OCI-LY7 (cell line): ENCODE results near the gene SEL1L2. TPM values are rescaled to one million over a fixed set of nuclear protein-coding genes. Genes with fewer than 3 reads are reported as not detected.

Experiments used
- BruUV-seq: library from RNA; stranded (reverse); fragments of 400-500 nt; replicated peaks from 2 replicates; lab custom pipeline; 2021; lab: Mats Ljungman, UMichigan
- CTCF ChIA-PET: fragments of 300-600 bp; sonication (Branson Sonifier 250); formaldehyde crosslinking; loops from one replicate; lab custom pipeline; 2022; ENCODE audit warnings: antibody characterized with exemption; ENCODE audit not compliant: unreplicated experiment; lab: Charles Lee
- POLR2A ChIA-PET: fragments of 300-600 bp; sonication (Branson Sonifier 250); formaldehyde crosslinking; loops from one replicate; lab custom pipeline; 2022; ENCODE audit warnings: antibody characterized with exemption; lab: Charles Lee
- DNase-seq: peaks from one replicate; pipeline ENCODE4 v3.0.0-alpha.2; 2015; ENCODE audit warnings: low spot score
- H2AFZ ChIP-seq: fragments of 200-600 bp; sonication (generic), shearing (Covaris generic); 2 replicates; pipeline ENCODE4 v1.6.1; 2014; ENCODE audit warnings: mild to moderate bottlenecking, antibody characterized with exemption, low read length, moderate library complexity
- H3K27ac ChIP-seq: fragments of 200-600 bp; sonication (generic); 2 replicates; pipeline ENCODE4 v1.5.1; 2014; ENCODE audit warnings: mixed run types, low read depth, mild to moderate bottlenecking, moderate library complexity, low read length, inconsistent platforms; ENCODE audit not compliant: poor library complexity, severe bottlenecking
- H3K36me3 ChIP-seq: fragments of 200-600 bp; sonication (generic); 2 replicates; pipeline ENCODE4 v1.6.1; 2014; ENCODE audit warnings: mild to moderate bottlenecking, antibody characterized with exemption, low read length, moderate library complexity, mixed read lengths; ENCODE audit not compliant: insufficient read depth
- H3K4me1 ChIP-seq: fragments of 200-600 bp; sonication (generic); 2 replicates; pipeline ENCODE4 v1.5.1; 2014; ENCODE audit warnings: mild to moderate bottlenecking, low read length; ENCODE audit not compliant: insufficient read depth, poor library complexity, severe bottlenecking
- H3K4me2 ChIP-seq: fragments of 200-600 bp; sonication (generic); 2 replicates; pipeline ENCODE4 v1.6.1; 2014; ENCODE audit warnings: mild to moderate bottlenecking, low read length
- H3K4me3 ChIP-seq: fragments of 200-600 bp; sonication (generic); 2 replicates; pipeline ENCODE4 v1.5.1; 2014; ENCODE audit warnings: mild to moderate bottlenecking, low read depth, low read length; ENCODE audit not compliant: poor library complexity, severe bottlenecking
- H3K79me2 ChIP-seq: fragments of 200-600 bp; sonication (generic); 2 replicates; pipeline ENCODE4 v1.6.1; 2016; ENCODE audit warnings: low read depth, mild to moderate bottlenecking, low read length, moderate library complexity, mixed read lengths; ENCODE audit not compliant: insufficient read depth
- H3K9me2 ChIP-seq: fragments of 200-600 bp; sonication (generic); 2 replicates; pipeline ENCODE4 v1.6.1; 2016; ENCODE audit warnings: mild to moderate bottlenecking, low read length, mixed read lengths; ENCODE audit not compliant: insufficient read depth
- H3K9me3 ChIP-seq: fragments of 200-600 bp; sonication (generic); 2 replicates; pipeline ENCODE4 v1.6.1; 2014; ENCODE audit warnings: mild to moderate bottlenecking, mixed run types, low read length, mixed read lengths
- H4K20me1 ChIP-seq: fragments of 200-600 bp; sonication (generic); 2 replicates; pipeline ENCODE4 v1.6.1; 2014; ENCODE audit warnings: mild to moderate bottlenecking, antibody characterized with exemption, low read length, moderate library complexity, mixed read lengths; ENCODE audit not compliant: insufficient read depth
- EZH2phosphoT487 ChIP-seq: fragments of 200-600 bp; sonication (generic); IDR thresholded peaks from 2 replicates; pipeline ENCODE4 v1.6.1; 2018; ENCODE audit warnings: low read depth, borderline replicate concordance, mild to moderate bottlenecking, mixed run types, antibody characterized with exemption, low read length, moderate library complexity, mixed read lengths
- intact Hi-C: fragments of 100-400 bp; cut with micrococcal nuclease; formaldehyde crosslinking; loops from one replicate; pipeline ENCODE4 v1.10.0; 2022; ENCODE audit not compliant: unreplicated experiment
- total RNA-seq, 2 experiments: library from RNA; depleted of rRNA in 1 of 2; stranded (reverse); fragments of >200 nt in 1 of 2; shearing (Covaris generic) in 1 of 2; gene quantifications; 2 replicates each; pipeline ENCODE4 v1.2.3, GENCODE V29; 2014 to 2022
- TF ChIP-seq, protein P1 (sequence below): fragments of 200-600 bp; sonication (generic); conservative IDR thresholded peaks from 2 replicates; pipeline ENCODE4 v1.5.1; 2014; ENCODE audit warnings: mild to moderate bottlenecking, antibody characterized with exemption, low read length, moderate library complexity, mixed read lengths

The SEL1L2 gene
- total RNA-seq, 2 experiments from 2014 or later: not detected

GRCh38 chr20:13913131-13913530 lies 77.3 kb downstream of the SEL1L2 start:
- CTCF ChIA-PET: no interaction called here
- intact Hi-C loops: no loop called here

DNA sequence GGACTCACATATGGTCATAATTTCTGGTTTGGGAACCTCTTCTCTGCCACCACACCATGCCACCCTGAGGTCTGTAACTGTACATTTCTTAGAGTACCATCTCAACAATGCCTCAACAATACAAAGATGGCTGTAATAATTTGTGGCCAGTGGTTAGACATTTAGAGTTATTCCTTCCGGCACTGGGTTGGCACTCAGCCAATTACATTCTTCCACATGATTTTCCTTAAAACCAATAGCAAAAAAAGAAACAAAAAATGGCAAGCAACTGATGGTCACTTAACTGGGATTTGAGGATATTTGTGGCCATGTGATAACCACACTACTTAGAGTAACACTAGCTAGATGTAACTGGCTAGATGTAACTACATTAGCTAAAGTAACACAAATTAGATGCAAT lies 79.9 kb downstream of the SEL1L2 start:
- no peaks in the 10 kb centered on the region for H4K20me1 ChIP-seq
- H3K36me3 ChIP-seq: no peaks in the 10 kb centered on the region
- ChIA-PET POLR2A (interaction anchor here (0.5 kb wide), 1 partner anchor 16 kb away, joined by 4 read pairs; no protein-coding TSS in a partner anchor), CTCF (no interaction called here)
- BruUV-seq: no TSS peak
- TF ChIP-seq, protein P1, sequence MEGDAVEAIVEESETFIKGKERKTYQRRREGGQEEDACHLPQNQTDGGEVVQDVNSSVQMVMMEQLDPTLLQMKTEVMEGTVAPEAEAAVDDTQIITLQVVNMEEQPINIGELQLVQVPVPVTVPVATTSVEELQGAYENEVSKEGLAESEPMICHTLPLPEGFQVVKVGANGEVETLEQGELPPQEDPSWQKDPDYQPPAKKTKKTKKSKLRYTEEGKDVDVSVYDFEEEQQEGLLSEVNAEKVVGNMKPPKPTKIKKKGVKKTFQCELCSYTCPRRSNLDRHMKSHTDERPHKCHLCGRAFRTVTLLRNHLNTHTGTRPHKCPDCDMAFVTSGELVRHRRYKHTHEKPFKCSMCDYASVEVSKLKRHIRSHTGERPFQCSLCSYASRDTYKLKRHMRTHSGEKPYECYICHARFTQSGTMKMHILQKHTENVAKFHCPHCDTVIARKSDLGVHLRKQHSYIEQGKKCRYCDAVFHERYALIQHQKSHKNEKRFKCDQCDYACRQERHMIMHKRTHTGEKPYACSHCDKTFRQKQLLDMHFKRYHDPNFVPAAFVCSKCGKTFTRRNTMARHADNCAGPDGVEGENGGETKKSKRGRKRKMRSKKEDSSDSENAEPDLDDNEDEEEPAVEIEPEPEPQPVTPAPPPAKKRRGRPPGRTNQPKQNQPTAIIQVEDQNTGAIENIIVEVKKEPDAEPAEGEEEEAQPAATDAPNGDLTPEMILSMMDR: no peak
- no peak for TF ChIP-seq EZH2phosphoT487
- no peaks in the 10 kb centered on the region for H3K9me2 ChIP-seq
- H3K4me1 ChIP-seq: no peaks in the 10 kb centered on the region
- H2AFZ ChIP-seq: no peak overlapping the region
- DNase-seq: no peak
- no peak overlapping the region for H3K4me3 ChIP-seq
- H3K79me2 ChIP-seq: no peaks in the 10 kb centered on the region
- intact Hi-C loops: no loop called here
- H3K9me3 ChIP-seq: no peaks in the 10 kb centered on the region
- H3K4me2 ChIP-seq: no peak overlapping the region
- no peak overlapping the region for H3K27ac ChIP-seq

More at GRCh38 chr20:13913131-13913530, 77.3 kb downstream of the SEL1L2 start:
- POLR2A ChIA-PET: interaction anchor here (0.6 kb wide), 2 partner anchors 42 to 1731 kb away, joined by 3 to 4 read pairs; no protein-coding TSS in a partner anchor
- Histone ChIP-seq H2AFZ (no peak overlapping the region), H3K4me1 (no peaks in the 10 kb centered on the region), H3K36me3 (no peaks in the 10 kb centered on the region), H3K4me3 (no peak overlapping the region), H3K27ac (no peak overlapping the region), H3K9me3 (no peaks in the 10 kb centered on the region), H3K79me2 (no peaks in the 10 kb centered on the region), H3K9me2 (no peaks in the 10 kb centered on the region), H4K20me1 (no peaks in the 10 kb centered on the region), H3K4me2 (no peak overlapping the region)
- TF ChIP-seq EZH2phosphoT487: no peak
- TF ChIP-seq, protein P1: no peak
- DNase-seq: no peak
- no TSS peak for BruUV-seq

- no peaks in the 10 kb centered on the region for H3K9me3 ChIP-seq
- H2AFZ ChIP-seq: no peak overlapping the region
- no peaks in the 10 kb centered on the region for H3K4me1 ChIP-seq
- TF ChIP-seq, protein P1: no peak
- no peak for TF ChIP-seq EZH2phosphoT487
- no peak overlapping the region for H3K4me2 ChIP-seq
- H3K9me2 ChIP-seq: no peaks in the 10 kb centered on the region
- DNase-seq: no peak
- H3K4me3 ChIP-seq: no peak overlapping the region
- ChIA-PET POLR2A (no interaction called here), CTCF (no interaction called here)
- no peak overlapping the region for H3K27ac ChIP-seq
- H3K79me2 ChIP-seq: no peaks in the 10 kb centered on the region
- no peaks in the 10 kb centered on the region for H4K20me1 ChIP-seq
- no TSS peak for BruUV-seq
- intact Hi-C loops: no loop called here
- H3K36me3 ChIP-seq: no peaks in the 10 kb centered on the region
Measured at GRCh38 chr20:13909067-13909466, 81.3 kb downstream of the SEL1L2 start.
